Smooth muscle cell (in vitro differentiated cells): ENCODE results near the gene IMPG1. TPM values are rescaled to one million over a fixed set of nuclear protein-coding genes. Genes with fewer than 3 reads are reported as not detected.

Experiments
- DNase-seq: peaks from one replicate; lab custom pipeline; 2025; ENCODE audit not compliant: unreplicated experiment; lab: John Stamatoyannopoulos, UW
- H2AFZ ChIP-seq: fragments of 200-600 bp; sonication (generic); 2 replicates; pipeline ENCODE4 v1.6.0; 2016; ENCODE audit warnings: antibody characterized with exemption, low read depth, mild to moderate bottlenecking
- H3F3A ChIP-seq: fragments of 200-600 bp; sonication (generic); 2 replicates; pipeline ENCODE4 v1.6.0; 2017; ENCODE audit warnings: antibody characterized with exemption, low read depth
- H3K27ac ChIP-seq: fragments of 200-600 bp; sonication (generic); 2 replicates; pipeline ENCODE4 v1.5.1; 2016; ENCODE audit warnings: low read depth, mild to moderate bottlenecking
- H3K27me3 ChIP-seq: fragments of 200-600 bp; sonication (generic); 2 replicates; pipeline ENCODE4 v1.6.1; 2016; ENCODE audit warnings: low read depth, mild to moderate bottlenecking
- H3K36me3 ChIP-seq: fragments of 200-600 bp; sonication (generic); 2 replicates; pipeline ENCODE4 v1.5.1; 2016; ENCODE audit warnings: low read depth
- H3K4me1 ChIP-seq: fragments of 200-600 bp; sonication (generic); 2 replicates; pipeline ENCODE4 v1.5.1; 2016; ENCODE audit warnings: low read depth
- H3K4me2 ChIP-seq: fragments of 200-600 bp; sonication (generic); 2 replicates; pipeline ENCODE4 v1.6.0; 2016; ENCODE audit warnings: mild to moderate bottlenecking
- H3K4me3 ChIP-seq: fragments of 200-600 bp; sonication (generic); 2 replicates; pipeline ENCODE4 v1.5.1; 2016; ENCODE audit warnings: mild to moderate bottlenecking
- H3K79me2 ChIP-seq: fragments of 200-600 bp; sonication (generic); 2 replicates; pipeline ENCODE4 v1.6.0; 2016; ENCODE audit warnings: low read depth, mild to moderate bottlenecking
- H3K9ac ChIP-seq: fragments of 200-600 bp; sonication (generic); 2 replicates; pipeline ENCODE4 v1.6.0; 2016; ENCODE audit warnings: low read depth
- H3K9me3 ChIP-seq: fragments of 200-600 bp; sonication (generic); replicated peaks from 2 replicates; pipeline ENCODE4 v1.5.1; 2016; ENCODE audit warnings: low read depth
- H4K20me1 ChIP-seq: fragments of 200-600 bp; sonication (generic); 2 replicates; pipeline ENCODE4 v1.6.0; 2016; ENCODE audit warnings: low read depth
- WGBS: methylation state at CpG from one replicate; pipeline ENCODE4 v1.1.7; 2016; ENCODE audit warnings: low lambda C conversion rate; 5-methylcytosine and 5-hydroxymethylcytosine counted together
- polyA plus RNA-seq: library from polyadenylated mRNA; unstranded; fragments of >200 nt; fragmentation: Nextera tagmentation; extraction: Ambion mirVana; gene quantifications from 2 replicates; pipeline ENCODE4 v1.2.1, GENCODE V29; 2016
- total RNA-seq: library from RNA; depleted of rRNA; stranded (reverse); fragments of >200 nt; gene quantifications from 2 replicates; pipeline ENCODE4 v1.2.3, GENCODE V29; 2014
- TF ChIP-seq, protein P1 (sequence below): fragments of 200-600 bp; sonication (generic); IDR thresholded peaks from 2 replicates; pipeline ENCODE4 v1.5.1; 2017; ENCODE audit warnings: borderline replicate concordance, mild to moderate bottlenecking, antibody characterized with exemption; ENCODE audit not compliant: insufficient read depth, poor library complexity, severe bottlenecking

Gene IMPG1
- total and polyA plus RNA-seq, 2 experiments from 2014 or later = not detected

- Histone ChIP-seq H3K4me2 (no peak overlapping the region), H3K27me3 (no peaks in the 10 kb centered on the region), H3K9ac (no peak overlapping the region), H3K4me3 (no peak overlapping the region), H4K20me1 (no peaks in the 10 kb centered on the region), H3K9me3 (no peaks in the 10 kb centered on the region), H3F3A (no peaks in the 10 kb centered on the region), H3K79me2 (no peaks in the 10 kb centered on the region), H3K27ac (no peak overlapping the region), H3K4me1 (peaks cover 10% of the 10 kb centered on the region), H2AFZ (no peak overlapping the region), H3K36me3 (no peaks in the 10 kb centered on the region)
- TF ChIP-seq, protein P1, sequence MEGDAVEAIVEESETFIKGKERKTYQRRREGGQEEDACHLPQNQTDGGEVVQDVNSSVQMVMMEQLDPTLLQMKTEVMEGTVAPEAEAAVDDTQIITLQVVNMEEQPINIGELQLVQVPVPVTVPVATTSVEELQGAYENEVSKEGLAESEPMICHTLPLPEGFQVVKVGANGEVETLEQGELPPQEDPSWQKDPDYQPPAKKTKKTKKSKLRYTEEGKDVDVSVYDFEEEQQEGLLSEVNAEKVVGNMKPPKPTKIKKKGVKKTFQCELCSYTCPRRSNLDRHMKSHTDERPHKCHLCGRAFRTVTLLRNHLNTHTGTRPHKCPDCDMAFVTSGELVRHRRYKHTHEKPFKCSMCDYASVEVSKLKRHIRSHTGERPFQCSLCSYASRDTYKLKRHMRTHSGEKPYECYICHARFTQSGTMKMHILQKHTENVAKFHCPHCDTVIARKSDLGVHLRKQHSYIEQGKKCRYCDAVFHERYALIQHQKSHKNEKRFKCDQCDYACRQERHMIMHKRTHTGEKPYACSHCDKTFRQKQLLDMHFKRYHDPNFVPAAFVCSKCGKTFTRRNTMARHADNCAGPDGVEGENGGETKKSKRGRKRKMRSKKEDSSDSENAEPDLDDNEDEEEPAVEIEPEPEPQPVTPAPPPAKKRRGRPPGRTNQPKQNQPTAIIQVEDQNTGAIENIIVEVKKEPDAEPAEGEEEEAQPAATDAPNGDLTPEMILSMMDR = no peak
- WGBS = 97% methylated on average over 1 of the region's 1 CpG
- DNase-seq = no peak
These were observed 69.3 kb downstream of the IMPG1 start for GRCh38 chr6:76003113-76003512.

DNA sequence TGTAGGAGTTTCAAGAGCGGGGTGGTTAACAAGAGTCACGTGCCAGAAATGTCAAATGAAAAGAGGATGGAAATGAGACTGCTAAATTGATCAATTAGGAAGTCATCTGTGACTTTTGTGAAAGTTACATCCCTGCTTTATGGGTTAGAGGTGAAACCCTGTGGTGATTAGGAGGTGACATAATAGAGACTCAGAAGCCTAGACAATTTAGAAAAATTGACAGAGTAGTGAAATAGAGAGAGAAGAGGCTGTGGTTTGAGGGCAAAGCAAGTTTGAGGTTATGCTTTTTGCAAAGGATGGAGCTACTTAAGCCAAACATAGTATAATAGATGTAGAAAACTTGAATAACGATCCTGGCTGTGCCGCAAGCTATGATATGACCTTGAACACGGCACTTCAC lies 71.8 kb downstream of the IMPG1 start:
- H3K27me3 ChIP-seq = no peaks in the 10 kb centered on the region
- 95% methylated on average over 5 of the region's 5 CpGs for WGBS

DNA sequence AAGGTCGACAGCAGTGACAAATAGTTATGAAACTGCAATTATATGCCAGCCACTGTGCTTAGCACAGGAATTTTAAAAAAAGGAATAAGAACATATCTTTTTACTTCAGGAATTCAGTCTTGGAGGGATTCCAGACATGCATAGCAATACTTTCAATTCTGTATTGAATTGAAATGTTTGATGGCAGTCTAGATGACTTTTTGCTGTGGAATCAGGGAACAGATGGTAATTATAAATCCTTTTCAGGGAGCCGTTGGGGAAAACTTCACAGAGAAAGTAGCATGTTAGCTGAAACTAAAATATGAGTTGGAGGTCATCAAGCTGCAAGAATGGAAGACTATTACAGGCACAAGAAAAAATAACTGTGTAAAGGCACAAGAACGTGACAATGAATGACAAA lies 74.8 kb downstream of the IMPG1 start:
- no peaks in the 10 kb centered on the region for H4K20me1 ChIP-seq
- H3K9me3 ChIP-seq = no peaks in the 10 kb centered on the region
- H3K4me1 ChIP-seq = peaks cover 10% of the 10 kb centered on the region
- DNase-seq = no peak
- no peak overlapping the region for H3K4me2 ChIP-seq
- no peak overlapping the region for H2AFZ ChIP-seq
- H3K4me3 ChIP-seq = no peak overlapping the region
- H3F3A ChIP-seq = no peaks in the 10 kb centered on the region
- no peaks in the 10 kb centered on the region for H3K36me3 ChIP-seq
- TF ChIP-seq, protein P1 = no peak
- no peaks in the 10 kb centered on the region for H3K27me3 ChIP-seq
- no peaks in the 10 kb centered on the region for H3K79me2 ChIP-seq
- 77% methylated on average over 3 of the region's 3 CpGs for WGBS
- no peak overlapping the region for H3K27ac ChIP-seq
- H3K9ac ChIP-seq = no peak overlapping the region

More for the DNA sequence above, 71.8 kb downstream of the IMPG1 start:
- H3K36me3 ChIP-seq = no peaks in the 10 kb centered on the region
- H3K9ac ChIP-seq = no peak overlapping the region
- TF ChIP-seq, protein P1 = no peak
- DNase-seq = no peak
- no peak overlapping the region for H2AFZ ChIP-seq
- H3K4me1 ChIP-seq = peaks cover 10% of the 10 kb centered on the region
- H3K27ac ChIP-seq = no peak overlapping the region
- no peaks in the 10 kb centered on the region for H3F3A ChIP-seq
- no peaks in the 10 kb centered on the region for H4K20me1 ChIP-seq
- no peak overlapping the region for H3K4me2 ChIP-seq
- no peaks in the 10 kb centered on the region for H3K9me3 ChIP-seq
- H3K79me2 ChIP-seq = no peaks in the 10 kb centered on the region
- no peak overlapping the region for H3K4me3 ChIP-seq
